GM10248 (cell line): ENCODE measurements around the gene STK38L.
"Not testable (repeated sequence)": the region's sequence is repeated elsewhere in the genome, so short reads cannot be mapped to it uniquely, and the experiment has no call there.

Experiments used
- CTCF ChIA-PET: fragments of 300-600 bp; sonication (Branson Sonifier 250); formaldehyde crosslinking; extraction: SDS; loops from one replicate; lab custom pipeline; 2021; ENCODE audit warnings: antibody characterized with exemption; lab: Yijun Ruan, JAX
- POLR2A ChIA-PET: fragments of 350-650 bp; sonication (Branson Sonifier 250); formaldehyde crosslinking; extraction: SDS; loops from one replicate; lab custom pipeline; 2020; ENCODE audit warnings: antibody characterized with exemption; lab: Yijun Ruan, JAX
- DNase-seq: peaks from one replicate; pipeline ENCODE4 v3.0.0; 2012; ENCODE audit errors: extremely low spot score
- CTCF ChIP-seq: IDR thresholded peaks from 2 replicates; pipeline ENCODE4 v1.5.1; 2012; ENCODE audit warnings: mild to moderate bottlenecking, low read depth; ENCODE audit errors: extremely low read depth, missing control alignments, control extremely low read depth

Gene STK38L

GRCh38 chr12:27220988-27221345, 23.1 kb upstream of the STK38L start:
- CTCF ChIA-PET: interaction anchor here (0.8 to 3.9 kb wide), 12 partner anchors 9 to 76 kb away, joined by 3 to 16 read pairs (median 8); partner anchors contain the start of gene STK38L
- no peak for DNase-seq
- POLR2A ChIA-PET: no interaction called here
- TF ChIP-seq CTCF: no peak

- TF ChIP-seq CTCF: peak; percentile 16
- DNase-seq: peak; percentile 55
- CTCF ChIA-PET: interaction anchor here (0.8 to 3.9 kb wide), 17 partner anchors 9 to 211 kb away, joined by 3 to 16 read pairs (median 6); partner anchors contain the start of gene STK38L
- POLR2A ChIA-PET: interaction anchor here (0.6 to 1.1 kb wide), 3 partner anchors 14 to 23 kb away, joined by 3 to 6 read pairs (median 6); partner anchors contain the start of gene STK38L
These were observed 22.3 kb upstream of the STK38L start for GRCh38 chr12:27221625-27222387.

GRCh38 chr12:27226407-27226929, 17.6 kb upstream of the STK38L start:
- TF ChIP-seq CTCF: no peak
- CTCF ChIA-PET: interaction anchor here (0.8 to 2.6 kb wide), 5 partner anchors 11 to 79 kb away, joined by 3 to 13 read pairs (median 4); no protein-coding TSS in a partner anchor
- POLR2A ChIA-PET: no interaction called here
- DNase-seq: no peak

- CTCF ChIA-PET: interaction anchor here (1.0 to 1.9 kb wide), 4 partner anchors 9 to 77 kb away, joined by 3 to 5 read pairs (median 4); no protein-coding TSS in a partner anchor
- POLR2A ChIA-PET: no interaction called here
- no peak for TF ChIP-seq CTCF
- DNase-seq: no peak
These were observed 14.7 kb upstream of the STK38L start for GRCh38 chr12:27229367-27229766.

GRCh38 chr12:27231374-27231773, 12.7 kb upstream of the STK38L start:
- CTCF ChIA-PET: interaction anchor here (1.5 to 1.8 kb wide), 2 partner anchors 12 to 14 kb away, joined by 5 read pairs; no protein-coding TSS in a partner anchor
- POLR2A ChIA-PET, DNase-seq: not testable (repeated sequence)

- POLR2A ChIA-PET: no interaction called here
- TF ChIP-seq CTCF: no peak
- CTCF ChIA-PET: interaction anchor here (1.2 to 1.4 kb wide), 2 partner anchors 12 to 20 kb away, joined by 3 to 4 read pairs; no protein-coding TSS in a partner anchor
- no peak for DNase-seq
These were observed 10.3 kb upstream of the STK38L start for GRCh38 chr12:27233814-27234213.
